Stimulated activated naive CD4-positive, alpha-beta T cell (primary cell): Measurements from ENCODE around the gene DNAJB1.
A peak's percentile ranks its signal among the peaks of the same experiment; 100 is the strongest.

Source experiments
- DNase-seq, 6 experiments: peaks; one replicate each; lab custom pipeline; 2025; lab: John Stamatoyannopoulos, UW

DNAJB1 gene

GRCh38 chr19:14496029-14496833 is 22.0 kb downstream of the DNAJB1 start, which contains the start of gene GIPC1:
GIPC1 (minus strand) TSS chr19:14496127; CDS start chr19:14482976, 13,151 bp downstream.
- DNase-seq = peak; percentile 66 to 94 (median 85)

GRCh38 chr19:14495672-14496028 is 22.5 kb downstream of the DNAJB1 start:
- DNase-seq = no peak

GRCh38 chr19:14494910-14495671 is 23.1 kb downstream of the DNAJB1 start:
- DNase-seq = no peak

- DNase-seq = no peak
These were observed 23.8 kb downstream of the DNAJB1 start for GRCh38 chr19:14494411-14494810.

GRCh38 chr19:14492756-14493337 is 25.4 kb downstream of the DNAJB1 start:
- DNase-seq = no peak

- no peak for DNase-seq
These were observed 30.6 kb downstream of the DNAJB1 start for GRCh38 chr19:14487370-14488125.

GRCh38 chr19:14482172-14482941 is 35.8 kb downstream of the DNAJB1 start:
- no peak for DNase-seq

- no peak for DNase-seq
These were observed 37.5 kb downstream of the DNAJB1 start for GRCh38 chr19:14480700-14481079.

GRCh38 chr19:14479975-14480699 is 38.1 kb downstream of the DNAJB1 start:
- peak; percentile 33 to 71 (median 58) for DNase-seq

- DNase-seq = no peak
These were observed 38.8 kb downstream of the DNAJB1 start for GRCh38 chr19:14479309-14479974.

GRCh38 chr19:14478113-14478545 is 40.1 kb downstream of the DNAJB1 start:
- DNase-seq = no peak

GRCh38 chr19:14477418-14478112 is 40.6 kb downstream of the DNAJB1 start:
- no peak for DNase-seq

GRCh38 chr19:14476673-14477401 is 41.4 kb downstream of the DNAJB1 start:
- DNase-seq = no peak

GRCh38 chr19:14476327-14476672 is 41.9 kb downstream of the DNAJB1 start:
- DNase-seq = no peak

- peak in 1 of 6 experiments; percentile 23 for DNase-seq
These were observed 42.7 kb downstream of the DNAJB1 start, which contains the start of gene PTGER1 for GRCh38 chr19:14475251-14476073. PTGER1 (minus strand) TSS chr19:14475354; CDS start chr19:14474320, 1,034 bp downstream.

GRCh38 chr19:14474827-14475226 is 43.4 kb downstream of the DNAJB1 start:
- no peak for DNase-seq

- no peak for DNase-seq
These were observed 44.1 kb downstream of the DNAJB1 start for GRCh38 chr19:14473978-14474578.
